HCEC 1CT (cell line): ENCODE measurements around the gene PTPRK.

ENCODE experiments used
- DNase-seq: peaks from one replicate; pipeline ENCODE4 v3.0.0-alpha.2; 2017

The PTPRK gene

DNA sequence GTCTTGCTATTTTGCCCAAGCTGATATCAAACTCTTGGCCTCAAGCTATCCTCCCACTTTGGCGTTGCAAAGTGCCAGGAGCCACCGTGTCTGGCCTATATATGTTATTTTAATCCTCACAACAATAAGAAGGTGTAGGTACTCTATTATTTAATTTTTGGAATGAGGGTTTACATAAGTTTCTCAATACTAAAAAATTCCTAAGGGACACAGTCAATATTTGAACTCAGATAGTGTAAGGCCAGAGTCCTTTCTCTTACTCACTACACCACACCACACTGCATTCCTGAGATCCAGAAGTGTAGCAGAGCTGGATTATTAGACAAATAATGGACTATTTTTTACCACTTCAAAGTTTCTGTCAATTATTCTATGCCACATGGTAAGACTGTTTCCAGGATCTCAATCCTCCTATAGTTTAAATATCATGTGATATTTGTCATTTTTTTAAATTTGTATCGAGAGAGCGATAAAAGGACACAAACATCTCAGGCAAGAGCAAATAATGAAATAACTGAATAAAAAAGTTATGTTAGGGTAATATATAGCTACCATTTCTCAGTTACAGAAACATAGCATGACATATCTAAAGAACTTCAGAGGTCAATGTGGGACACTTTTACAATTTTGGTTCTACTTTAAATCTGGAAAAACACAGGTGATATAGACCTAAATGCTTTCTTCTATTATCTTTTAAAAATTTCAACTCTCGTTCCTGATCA, 457.4 kb downstream of the PTPRK start:
- peak; percentile 9 for DNase-seq

DNA sequence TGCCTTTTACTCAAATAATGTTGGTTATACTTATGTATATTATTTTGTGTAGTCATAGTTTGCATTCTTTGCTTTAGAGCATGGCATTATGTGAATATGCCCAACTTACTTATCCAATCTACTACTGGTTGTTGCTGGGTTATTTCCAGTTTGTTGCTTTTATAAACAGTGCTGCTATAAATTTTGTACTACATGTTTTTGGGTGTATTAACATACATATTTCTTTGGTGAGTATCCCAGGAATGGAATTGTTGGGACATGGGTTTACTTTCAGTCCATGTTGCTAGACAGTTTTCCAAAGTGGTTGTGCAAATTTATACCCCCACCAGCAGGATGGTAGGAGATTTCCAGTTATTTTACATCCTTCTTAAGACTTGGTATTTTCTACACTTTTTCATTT, 462.5 kb downstream of the PTPRK start:
- DNase-seq, result peak; percentile 67

DNA sequence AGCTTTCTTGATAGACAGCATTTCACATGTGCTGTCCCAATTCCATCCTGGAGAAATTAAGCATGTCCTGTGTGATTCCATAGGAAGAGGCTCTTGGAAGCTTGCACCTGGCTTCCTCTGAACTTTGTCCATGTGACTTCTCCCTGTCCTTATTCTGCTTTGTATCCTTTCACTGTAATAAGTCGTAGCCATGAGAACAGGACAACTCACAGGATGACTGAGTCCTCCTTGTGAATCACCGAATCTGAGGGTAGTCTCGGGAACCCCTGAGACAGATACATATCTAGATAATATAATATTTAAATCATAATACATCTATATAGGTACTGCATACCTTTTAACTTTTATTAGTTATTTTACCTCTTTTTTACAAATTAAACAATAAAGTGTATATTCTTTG, 462.9 kb downstream of the PTPRK start:
- peak; percentile 40 for DNase-seq

DNA sequence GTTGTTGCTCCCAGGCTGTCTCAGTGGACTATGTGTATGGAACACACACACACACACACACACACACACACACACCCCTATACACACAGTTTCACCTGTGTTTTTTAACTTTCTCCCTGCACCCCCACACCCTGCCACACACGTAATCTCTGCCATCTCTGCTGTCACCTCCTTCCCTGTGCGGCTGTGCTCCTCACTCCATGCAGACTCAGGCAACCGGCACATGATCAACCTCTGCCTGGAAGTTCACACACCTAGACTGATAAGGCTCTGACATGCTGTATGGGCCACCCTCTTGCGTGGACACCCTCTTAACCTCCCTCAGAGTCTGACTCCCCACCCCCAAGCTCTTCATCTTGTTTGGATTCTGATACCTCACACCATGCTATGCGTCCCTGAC, 467.3 kb downstream of the PTPRK start:
- DNase-seq, result no peak

DNA sequence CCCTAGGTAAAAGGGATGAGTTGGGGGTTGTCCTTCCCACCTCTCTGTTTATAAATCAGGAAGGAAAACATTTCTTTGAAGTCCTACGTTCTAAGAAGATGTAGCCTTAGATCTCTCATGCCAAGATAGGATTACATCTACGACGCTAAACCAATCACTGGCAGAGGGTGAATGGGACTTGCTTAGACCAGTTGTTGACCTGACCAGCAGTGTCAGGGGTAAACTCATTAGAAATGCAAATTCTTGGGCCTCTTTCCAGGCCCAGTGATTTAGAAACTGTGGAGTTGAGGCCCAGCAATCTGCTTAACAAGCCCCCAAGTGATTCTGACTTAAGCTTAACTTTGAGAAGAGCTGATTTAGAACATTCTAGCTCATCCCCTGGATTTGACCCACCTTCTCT, 472.4 kb downstream of the PTPRK start:
- no peak for DNase-seq

DNA sequence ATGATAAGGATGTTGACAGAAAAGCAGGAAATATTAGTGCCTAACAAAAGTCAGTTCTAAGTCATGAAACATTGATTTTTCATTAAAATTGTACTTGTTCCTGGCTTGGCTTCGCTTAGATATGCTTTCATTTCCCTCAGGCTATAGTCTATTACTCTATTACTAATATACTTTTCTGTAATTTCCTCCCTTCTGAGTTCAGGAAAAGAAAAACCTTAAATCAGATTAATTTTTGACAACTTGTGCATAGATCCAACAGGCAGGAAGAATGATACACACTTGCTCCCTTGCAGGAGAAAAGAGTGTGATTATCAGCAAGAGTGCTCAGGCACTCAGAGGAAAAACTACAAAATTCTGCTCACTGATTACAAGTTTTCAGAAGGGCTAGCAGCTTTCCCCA, 474.4 kb downstream of the PTPRK start:
- DNase-seq, result no peak

DNA sequence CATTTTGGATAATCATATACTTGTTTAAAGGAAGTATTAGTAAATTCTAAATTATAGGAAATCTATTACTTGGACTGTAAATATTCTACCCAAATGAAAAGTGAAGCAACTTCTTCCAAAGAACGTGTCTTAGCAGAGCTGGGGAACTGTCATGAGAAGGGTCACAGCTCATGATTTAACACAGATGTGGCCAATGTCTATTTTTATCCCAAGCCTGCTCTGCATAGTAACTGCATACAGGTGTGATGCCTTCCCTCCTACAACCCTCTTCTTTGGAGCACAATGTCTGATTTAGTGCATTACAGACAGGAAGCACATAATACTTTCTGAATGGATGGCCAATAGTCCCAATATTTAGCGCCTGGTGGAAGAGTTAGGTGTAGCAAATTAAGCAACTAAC, 480.9 kb downstream of the PTPRK start:
- no peak for DNase-seq

DNA sequence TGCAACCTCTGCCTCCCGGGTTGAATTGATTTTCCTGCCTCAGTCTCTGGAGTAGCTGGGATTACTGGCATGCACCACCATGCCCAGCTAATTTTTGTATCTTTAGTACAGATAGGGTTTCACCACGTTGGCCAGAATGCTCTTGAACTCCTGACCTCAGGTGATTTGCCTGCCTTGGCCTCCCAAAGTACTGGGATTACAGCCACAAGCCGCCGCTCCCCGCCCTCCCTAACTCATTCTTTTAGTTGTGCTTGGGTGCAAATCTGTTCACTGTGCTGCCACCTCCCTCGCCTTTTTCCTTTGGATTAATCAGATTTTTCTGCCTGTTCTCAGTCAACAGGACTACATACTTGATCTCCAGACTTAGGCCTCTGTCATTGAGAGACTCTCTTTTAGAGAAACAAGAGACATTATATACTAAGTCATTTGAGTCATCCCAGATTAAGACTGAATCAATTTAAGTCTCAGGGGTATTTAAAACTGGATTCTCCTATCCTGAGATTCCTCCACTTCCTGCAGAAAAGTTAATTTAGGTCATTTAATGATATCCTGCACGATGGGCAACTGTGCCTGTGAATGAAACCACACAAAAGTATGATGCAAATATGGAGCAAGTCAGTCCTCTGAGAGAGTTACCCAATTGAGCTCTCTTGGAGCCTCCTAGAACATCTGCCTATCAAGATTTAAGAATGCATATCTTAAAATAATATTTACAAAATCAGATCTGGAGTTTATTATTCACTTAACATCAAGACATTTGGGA, 483.4 kb downstream of the PTPRK start:
- no peak for DNase-seq

DNA sequence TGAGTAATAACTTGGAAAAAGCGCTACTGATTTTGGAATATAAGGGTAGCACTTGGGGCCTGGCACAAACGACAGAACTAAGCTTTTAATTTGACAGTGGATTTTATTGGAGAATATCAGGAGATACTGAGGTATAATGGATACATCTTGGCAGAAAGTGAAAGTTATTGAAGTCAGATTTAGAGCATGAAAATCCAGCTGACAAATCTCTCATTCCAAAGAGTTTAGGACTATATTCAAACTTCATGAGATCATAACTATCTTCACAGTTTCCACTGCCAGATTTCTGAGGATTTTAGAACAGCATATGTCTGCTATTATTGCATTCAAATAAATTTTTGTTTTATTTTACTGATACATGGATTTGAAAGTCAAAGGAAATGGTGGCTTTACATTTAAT, 487.2 kb downstream of the PTPRK start:
- no peak for DNase-seq

DNA sequence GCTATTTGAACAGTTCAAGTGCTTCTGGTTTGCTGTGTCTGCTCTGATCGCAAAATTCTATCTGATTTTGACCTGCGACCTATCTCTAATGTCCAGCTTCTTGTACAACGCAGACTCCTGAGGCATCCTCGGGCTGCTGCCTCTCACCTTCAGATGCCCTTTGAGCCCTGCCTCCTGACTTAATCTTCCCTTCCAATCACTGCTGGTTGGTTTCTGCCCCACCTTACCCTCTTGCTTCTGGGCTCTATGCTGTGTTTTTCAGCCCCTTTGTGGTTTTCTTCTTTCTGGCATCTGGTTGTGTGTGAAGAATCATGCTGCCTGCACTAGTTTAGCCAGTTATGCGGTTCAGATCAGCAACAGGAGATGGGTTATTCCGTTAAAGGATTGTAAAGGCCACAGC, 488.4 kb downstream of the PTPRK start:
- no peak for DNase-seq

DNA sequence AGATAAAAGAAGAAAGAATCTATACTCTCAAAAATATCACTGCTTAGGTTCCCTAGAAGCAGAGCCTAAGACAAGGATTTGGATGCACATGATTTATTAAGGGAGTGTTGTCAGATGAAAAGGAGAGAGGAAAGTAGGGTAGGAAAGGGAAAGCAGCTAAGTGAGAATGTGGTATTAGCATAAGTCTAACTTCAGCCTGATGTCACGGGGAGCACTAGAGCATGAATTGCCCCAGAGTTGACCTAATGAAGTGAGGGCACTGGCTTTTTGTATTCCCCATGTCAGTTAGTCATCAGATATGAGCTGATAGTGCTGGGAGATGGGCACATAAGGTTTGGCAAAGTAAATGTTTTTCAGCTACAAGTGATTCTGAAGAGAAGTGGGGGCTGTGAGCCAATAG, 490.6 kb downstream of the PTPRK start:
- no peak for DNase-seq

DNA sequence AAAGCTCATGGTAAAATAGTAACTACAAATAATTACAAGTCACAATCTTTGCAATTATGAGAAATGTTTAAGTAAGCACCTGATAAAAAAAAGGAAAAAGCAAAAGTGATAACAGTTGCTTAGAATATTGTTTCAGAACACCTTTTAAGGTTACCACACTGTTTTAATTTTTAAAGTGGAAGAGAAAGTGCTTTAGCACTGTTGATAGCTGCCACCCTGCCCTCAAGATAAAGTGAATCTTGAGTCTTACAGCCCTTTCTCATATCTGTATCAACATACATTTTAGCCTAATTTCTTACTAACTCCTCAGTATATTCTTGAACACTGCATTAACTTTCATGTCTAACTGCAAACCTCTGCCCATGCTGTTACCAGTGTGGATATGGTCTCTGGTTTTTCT, 492.2 kb downstream of the PTPRK start:
- no peak for DNase-seq

DNA sequence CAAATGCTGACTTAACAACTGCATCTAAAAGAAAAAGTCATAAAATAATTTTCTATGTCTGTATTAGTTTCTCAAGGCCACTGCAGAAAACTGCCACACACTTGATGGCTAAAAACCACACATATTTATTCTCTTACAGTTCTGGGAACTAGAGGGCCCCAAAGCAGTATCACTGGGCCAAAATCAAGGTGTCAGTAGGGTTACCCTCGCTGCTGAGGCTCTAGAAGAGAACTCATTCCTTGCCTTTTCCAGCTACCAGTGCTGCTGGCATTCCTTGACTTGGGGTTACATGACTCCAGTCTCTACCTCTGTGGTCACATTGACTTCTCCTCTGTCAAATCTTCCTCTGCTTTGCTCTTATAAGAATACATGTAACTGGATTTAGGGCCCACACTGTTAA, 494.9 kb downstream of the PTPRK start:
- DNase-seq, result no peak

DNA sequence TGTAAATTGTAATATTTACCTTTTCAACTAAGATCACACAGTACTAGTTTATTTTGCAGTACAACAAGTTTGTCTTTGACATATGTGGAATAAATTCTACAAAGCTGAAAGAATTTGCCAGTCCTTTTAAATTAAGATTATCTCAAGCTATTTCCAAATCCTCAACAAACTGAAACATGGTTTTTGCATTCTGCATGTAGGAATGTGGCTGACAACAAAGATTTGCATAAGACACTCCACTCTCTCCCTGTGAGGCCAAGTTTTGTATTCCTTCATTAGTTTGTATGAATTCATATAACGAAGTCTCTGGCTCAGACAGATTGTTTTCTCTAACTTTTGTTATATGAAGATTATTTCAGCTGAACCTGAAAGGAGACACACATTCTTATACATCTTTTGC, 495.4 kb downstream of the PTPRK start:
- DNase-seq, result no peak

DNA sequence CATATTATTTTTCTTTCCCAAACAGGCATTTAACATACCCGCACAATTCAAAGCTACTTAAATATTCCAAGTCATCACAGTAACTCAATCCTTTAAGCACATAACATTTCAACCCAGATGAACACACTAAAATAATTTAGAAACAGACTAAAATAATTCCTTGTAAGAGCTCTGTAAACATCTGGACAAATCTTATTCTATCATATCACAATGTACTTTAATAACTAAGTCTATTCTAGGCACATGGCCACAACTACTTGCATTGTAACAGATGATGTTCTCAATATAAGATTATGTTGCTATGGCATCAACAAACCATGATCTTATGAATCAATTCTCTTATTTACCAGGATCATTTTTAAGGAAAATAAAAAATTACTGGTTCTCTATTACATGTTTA, 496.4 kb downstream of the PTPRK start:
- DNase-seq, result no peak

DNA sequence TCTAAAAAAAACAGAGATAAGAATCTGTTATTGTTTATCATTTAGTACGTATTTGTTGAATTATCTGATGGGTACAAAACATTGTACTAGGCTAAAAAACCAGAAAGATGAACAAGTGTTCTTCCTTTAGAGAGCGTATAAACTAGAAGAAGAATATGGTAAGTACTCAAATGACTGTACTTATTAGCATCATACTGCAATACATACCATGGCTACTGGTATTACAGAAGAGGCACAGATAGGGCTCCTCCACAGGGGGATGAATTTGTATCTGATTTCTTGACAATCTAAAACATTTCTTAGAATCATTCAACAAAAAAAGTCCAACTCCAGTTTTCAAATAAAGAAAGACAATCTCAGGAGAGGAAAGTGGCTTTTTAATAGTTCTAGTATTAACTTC, 501.6 kb downstream of the PTPRK start:
- DNase-seq, result no peak

DNA sequence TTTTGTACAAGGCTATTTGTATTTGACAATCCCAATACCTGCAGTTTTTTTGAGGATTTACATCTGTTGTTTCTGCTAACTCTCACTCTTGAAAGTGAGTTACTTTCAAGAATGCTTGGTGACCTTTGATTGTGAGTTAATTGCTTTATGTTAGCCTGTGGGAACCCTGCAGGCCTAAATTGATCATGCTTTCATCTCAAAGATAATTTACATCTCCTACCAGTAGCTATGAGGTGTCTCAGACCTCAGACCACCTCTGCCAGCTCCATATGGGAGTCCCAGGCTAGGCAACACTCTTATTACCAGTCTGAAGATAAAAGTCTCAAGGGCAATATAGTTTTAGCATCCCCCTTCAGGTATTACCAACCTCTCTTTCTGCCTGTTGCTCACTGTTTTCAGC, 503.1 kb downstream of the PTPRK start:
- DNase-seq, result no peak

DNA sequence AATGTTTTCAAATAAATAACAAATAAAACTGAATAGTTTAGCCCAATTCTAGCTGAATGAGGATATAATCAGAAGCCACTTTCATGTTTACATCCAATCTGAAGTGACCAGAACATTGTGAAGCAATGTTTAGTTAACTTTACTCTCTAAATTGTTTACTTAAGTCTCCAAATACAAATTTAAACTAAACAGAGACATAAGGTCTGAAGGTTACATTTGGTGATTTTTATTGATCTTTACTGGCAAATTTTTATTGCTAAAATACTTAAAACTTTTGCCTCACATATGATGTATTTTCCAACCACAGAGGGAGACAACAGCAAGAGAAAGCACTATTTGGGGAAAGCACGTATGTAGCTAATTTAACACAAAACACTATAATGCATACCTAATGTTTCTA, 512.7 kb downstream of the PTPRK start:
- DNase-seq, result no peak

DNA sequence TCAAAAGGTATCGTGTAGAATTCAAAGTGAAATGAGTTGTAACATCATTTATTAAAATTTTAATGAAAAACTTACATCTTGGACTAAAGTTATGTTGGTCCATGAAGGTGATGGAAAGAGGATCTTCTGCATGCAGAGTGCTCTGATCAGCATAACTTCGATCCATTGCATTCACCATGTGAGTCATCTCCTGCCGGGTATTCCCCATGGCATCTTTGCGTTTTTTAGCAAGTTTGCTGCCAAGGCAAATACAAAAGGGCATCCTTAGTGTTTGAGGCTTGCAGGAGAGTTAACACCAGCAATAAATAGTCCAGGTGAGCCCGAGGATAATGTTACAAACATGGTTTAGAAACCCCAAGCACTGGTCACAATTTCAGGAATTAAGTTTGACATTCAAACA, 515.4 kb downstream of the PTPRK start:
- DNase-seq, result no peak

DNA sequence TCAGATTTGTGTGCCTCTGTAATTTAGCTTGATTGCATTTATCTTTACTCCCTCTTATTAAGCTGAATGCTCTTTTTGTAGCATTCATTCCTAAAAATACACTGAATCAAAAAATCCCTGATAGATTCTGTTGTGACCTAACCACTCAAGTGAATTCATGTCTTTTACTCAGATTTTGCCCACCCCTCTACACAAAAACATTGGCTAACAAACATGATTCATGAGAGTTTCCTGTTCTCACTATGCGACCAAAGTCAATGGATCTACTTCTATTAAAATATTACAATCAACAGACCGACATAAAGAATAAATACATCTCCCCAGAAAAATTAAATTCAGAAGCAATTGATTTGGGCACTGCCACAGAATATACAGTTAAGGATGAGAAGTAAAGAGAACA, 520.0 kb downstream of the PTPRK start:
- no peak for DNase-seq

DNA sequence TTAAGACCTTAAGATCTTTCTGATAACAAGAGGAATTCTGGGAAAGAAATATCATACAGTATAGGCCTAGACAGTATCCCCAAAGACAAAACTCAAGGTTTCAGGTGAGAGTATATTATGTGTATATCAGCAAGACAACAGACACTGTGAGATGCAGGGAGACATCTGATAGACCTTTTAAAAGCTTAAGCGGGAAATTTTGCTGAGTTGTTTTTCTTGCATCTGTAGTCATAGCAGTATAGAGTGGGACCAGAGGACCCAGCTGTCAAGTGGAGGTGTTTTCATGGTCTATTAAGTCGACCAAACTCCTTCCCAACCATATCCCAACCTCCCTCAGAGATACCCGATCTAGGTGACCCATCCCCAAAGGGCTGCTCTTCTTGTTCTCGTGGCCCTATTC, 521.4 kb downstream of the PTPRK start:
- DNase-seq, result no peak

DNA sequence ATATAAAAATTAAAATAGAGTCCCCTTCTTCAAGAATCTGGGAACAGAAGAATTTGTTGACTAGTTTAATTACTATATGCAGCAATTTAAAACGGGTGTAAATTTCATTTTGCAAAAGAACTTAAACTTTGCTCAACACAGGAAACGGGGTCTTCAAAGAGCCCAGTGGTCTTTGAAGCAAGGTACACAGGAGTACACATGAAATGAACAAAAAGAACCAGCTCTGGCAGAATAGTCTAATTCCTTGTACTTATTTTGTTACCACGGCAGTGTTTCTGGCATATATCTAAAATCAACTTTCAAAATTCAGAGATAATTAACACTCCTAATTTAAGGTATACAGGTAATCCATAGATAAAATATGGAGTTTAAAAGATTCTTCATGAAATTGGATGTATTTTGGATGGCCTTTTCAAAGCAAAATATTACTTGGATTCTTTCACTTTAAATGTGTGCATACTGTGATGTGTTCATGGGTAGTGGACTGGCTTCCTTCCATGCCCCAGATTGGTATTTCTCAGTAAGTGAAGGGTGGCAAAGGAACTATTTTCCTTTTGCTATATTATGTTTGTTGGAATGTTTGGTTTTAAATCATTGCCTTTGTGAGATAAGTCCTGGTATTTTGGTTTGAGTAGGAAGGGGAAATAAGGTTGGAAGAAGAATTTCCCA, 522.8 kb downstream of the PTPRK start:
- no peak for DNase-seq

DNA sequence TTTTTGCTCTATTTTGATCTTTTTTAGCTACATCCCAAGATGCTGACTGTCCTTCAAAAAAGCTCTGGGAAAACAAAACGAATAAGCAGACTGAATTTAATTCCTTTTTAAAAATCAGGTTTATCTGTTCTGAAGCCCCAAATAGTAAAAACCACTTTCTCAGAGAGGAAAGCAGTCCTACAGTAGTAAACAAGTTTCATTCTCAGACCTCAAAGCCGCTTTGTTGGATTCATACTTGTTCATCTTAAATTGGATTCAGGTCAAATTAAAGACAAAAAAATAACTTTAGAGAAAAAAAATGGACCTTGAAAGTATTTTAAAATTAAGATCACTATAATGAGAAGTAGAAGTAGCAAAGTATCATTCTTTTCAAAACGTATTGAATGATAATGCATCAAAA, 523.5 kb downstream of the PTPRK start:
- DNase-seq, result no peak

DNA sequence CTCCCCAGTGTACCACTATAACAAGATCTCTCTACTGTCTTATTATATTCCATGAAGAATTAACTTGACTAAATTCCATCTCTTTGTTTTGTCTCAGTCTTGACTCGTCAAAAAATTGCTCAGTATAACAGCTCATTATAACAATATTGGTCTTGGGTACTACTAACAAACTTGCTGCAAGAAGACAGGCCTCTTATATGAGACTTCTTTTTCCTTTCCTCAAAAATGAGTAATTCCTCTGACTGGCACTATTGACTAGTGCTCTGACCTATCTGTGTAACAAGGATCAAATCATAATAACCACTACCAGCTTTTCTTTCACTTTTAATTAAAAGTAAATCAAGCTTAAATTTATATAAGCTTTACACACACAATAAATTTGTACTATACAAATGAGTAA, 528.3 kb downstream of the PTPRK start:
- no peak for DNase-seq
